Breast epithelium (tissue), 3 donors: ENCODE measurements around the gene SIL1.

ENCODE experiments used
- CTCF ChIP-seq, 3 donors: fragments of 450-650 bp; IDR thresholded peaks; one replicate each; pipeline ENCODE4 v1.5.1; 2016 to 2017; ENCODE audit warnings: antibody characterized with exemption in 3 of 3, mild to moderate bottlenecking in 3 of 3, moderate library complexity in 3 of 3
- POLR2A ChIP-seq: fragments of 450-650 bp; IDR thresholded peaks from one replicate; pipeline ENCODE4 v1.6.1; 2016; ENCODE audit warnings: antibody characterized with exemption, mild to moderate bottlenecking, moderate library complexity

- TF ChIP-seq CTCF (IDR thresholded peaks at IDR 0.05), result no peak
- TF ChIP-seq POLR2A, result no peak
These were observed 299.9 kb downstream of the SIL1 start for GRCh38 chr5:138898299-138898698.
